GM21447 (cell line): ENCODE results near the gene ZNF407.

Experiments
- ATAC-seq: cut with Tn5 transposase; IDR thresholded peaks from one replicate; pipeline ENCODE4 v1.9.1; 2021; ENCODE audit not compliant: unreplicated experiment

Gene ZNF407

GRCh38 chr18:74587441-74587840 lies 10.2 kb upstream of the ZNF407 start:
- no peak for ATAC-seq

GRCh38 chr18:74589021-74589420 lies 8.6 kb upstream of the ZNF407 start:
- ATAC-seq = no peak

- ATAC-seq = no peak
Observed at GRCh38 chr18:74589811-74590210, 7.9 kb upstream of the ZNF407 start.

- no peak for ATAC-seq
Observed at GRCh38 chr18:74590671-74591070, 7.0 kb upstream of the ZNF407 start.

GRCh38 chr18:74595431-74595830 lies 2.2 kb upstream of the ZNF407 start:
- ATAC-seq = no peak

- peak; percentile 35 for ATAC-seq
Observed at GRCh38 chr18:74597034-74597661, 522 bp upstream of the ZNF407 start.

GRCh38 chr18:74598350-74599001 lies 806 bp downstream of the ZNF407 start:
- ATAC-seq = peak; percentile 56

GRCh38 chr18:74604361-74604760 lies 6.7 kb downstream of the ZNF407 start:
- no peak for ATAC-seq

GRCh38 chr18:74604774-74605173 lies 7.1 kb downstream of the ZNF407 start:
- ATAC-seq = no peak

- ATAC-seq = no peak
Observed at GRCh38 chr18:74608681-74609080, 11.0 kb downstream of the ZNF407 start.

- no peak for ATAC-seq
Observed at GRCh38 chr18:74609535-74609934, 11.9 kb downstream of the ZNF407 start.

GRCh38 chr18:74610051-74610615 lies 12.5 kb downstream of the ZNF407 start:
- ATAC-seq = no peak

- ATAC-seq = no peak
Observed at GRCh38 chr18:74610860-74611259, 13.2 kb downstream of the ZNF407 start.

- no peak for ATAC-seq
Observed at GRCh38 chr18:74611765-74612164, 14.1 kb downstream of the ZNF407 start.

- no peak for ATAC-seq
Observed at GRCh38 chr18:74613381-74613780, 15.7 kb downstream of the ZNF407 start.

- ATAC-seq = no peak
Observed at GRCh38 chr18:74616494-74616893, 18.8 kb downstream of the ZNF407 start.

GRCh38 chr18:74617486-74617885 lies 19.8 kb downstream of the ZNF407 start:
- no peak for ATAC-seq

GRCh38 chr18:74622072-74622471 lies 24.4 kb downstream of the ZNF407 start:
- ATAC-seq = no peak

- no peak for ATAC-seq
Observed at GRCh38 chr18:74623047-74623816, 25.6 kb downstream of the ZNF407 start.

- ATAC-seq = no peak
Observed at GRCh38 chr18:74624466-74624865, 26.8 kb downstream of the ZNF407 start.

- ATAC-seq = no peak
Observed at GRCh38 chr18:74625157-74625556, 27.5 kb downstream of the ZNF407 start.
